Esophagus squamous epithelium (tissue), 5 donors: Measurements from ENCODE around the gene BICC1. TPM values are rescaled to one million over a fixed set of nuclear protein-coding genes. Genes with fewer than 3 reads are reported as not detected.

Experiments
- DNase-seq: peaks from one replicate; lab custom pipeline; 2025; lab: John Stamatoyannopoulos, UW
- H3K27ac ChIP-seq, 4 donors: fragments of 200-600 bp; sonication (generic); one replicate each; pipeline ENCODE4 v1.5.1; 2016 to 2019; ENCODE audit warnings: mild to moderate bottlenecking in 1 of 4
- H3K27me3 ChIP-seq, 4 donors: fragments of 200-600 bp; sonication (generic); 1 replicate in 3 of 4; 2 replicates in 1 of 4; pipeline versions ENCODE4 v1.5.1 to v1.6.0; 2017 to 2021; ENCODE audit warnings: antibody characterized with exemption in 1 of 4
- H3K36me3 ChIP-seq, 3 donors: fragments of 200-600 bp; sonication (generic); one replicate each; pipeline ENCODE4 v1.5.1; 2016 to 2019
- H3K4me1 ChIP-seq, 3 donors: fragments of 200-600 bp; sonication (generic); one replicate each; pipeline ENCODE4 v1.5.1; 2017 to 2019
- H3K4me3 ChIP-seq, 4 donors: fragments of 200-600 bp; sonication (generic); 1 replicate in 3 of 4; 2 replicates in 1 of 4; pipeline ENCODE4 v1.5.1; 2016 to 2019; ENCODE audit warnings: mild to moderate bottlenecking in 2 of 4, moderate library complexity in 1 of 4
- H3K9me3 ChIP-seq, 3 donors: fragments of 200-600 bp; sonication (generic); one replicate each; pipeline ENCODE4 v1.5.1; 2016 to 2019
- CTCF ChIP-seq, 6 experiments: fragments of 450-650 bp in 4 of 6; fragments of 200-600 bp in 2 of 6; sonication (generic) in 2 of 6; IDR thresholded peaks; one replicate each; pipeline ENCODE4 v1.5.1; 2016 to 2019; ENCODE audit warnings: antibody characterized with exemption in 6 of 6, mild to moderate bottlenecking in 4 of 6, moderate library complexity in 4 of 6
- POLR2A ChIP-seq, 4 donors: fragments of 450-650 bp; IDR thresholded peaks; one replicate each; pipeline ENCODE4 v1.6.1; 2017; ENCODE audit warnings: antibody characterized with exemption in 4 of 4, mild to moderate bottlenecking in 4 of 4, moderate library complexity in 3 of 4
- WGBS, 2 donors: methylation state at CpG; one replicate each; pipeline ENCODE4 v1.1.5; 2018; 5-methylcytosine and 5-hydroxymethylcytosine counted together
- intact Hi-C: fragments of 100-400 bp; cut with DNase I; formaldehyde crosslinking; loops from one replicate; pipeline ENCODE4 v1.15.0; 2022
- total RNA-seq, 4 donors: library from RNA; depleted of rRNA; stranded (reverse); fragments of >200 nt; gene quantifications; one replicate each; pipeline ENCODE4 v1.1.0, GENCODE V29; 2016
- donor health status: DM: yes; HTN: yes; CAD: no.

Gene BICC1
- total RNA-seq, 4 donors from 2014 or later: 0.11 to 8.2 (median 2.0) TPM

GRCh38 chr10:58577437-58577777, 64.7 kb downstream of the BICC1 start:
- no peaks in the 10 kb centered on the region for H3K27me3 ChIP-seq
- no peaks in the 10 kb centered on the region for H3K36me3 ChIP-seq
- peak overlapping the region in 1 of 4 donors; percentile 66 for H3K27ac ChIP-seq
- intact Hi-C loops: no loop called here
- H3K4me3 ChIP-seq: no peak overlapping the region
- peaks cover 0 to 6% (median 4%) of the 10 kb centered on the region in 3 donors for H3K4me1 ChIP-seq
- no peaks in the 10 kb centered on the region for H3K9me3 ChIP-seq
- no peak for DNase-seq
- TF ChIP-seq CTCF (IDR thresholded peaks at IDR 0.05) (no peak), POLR2A (IDR thresholded peaks at IDR 0.05) (no peak)

- TF ChIP-seq CTCF (IDR thresholded peaks at IDR 0.05): no peak
- no peak for TF ChIP-seq POLR2A (IDR thresholded peaks at IDR 0.05)
- Histone ChIP-seq H3K4me1 (peaks cover 0 to 6% (median 4%) of the 10 kb centered on the region in 3 donors), H3K27me3 (no peaks in the 10 kb centered on the region), H3K9me3 (no peaks in the 10 kb centered on the region), H3K36me3 (no peaks in the 10 kb centered on the region), H3K4me3 (no peak overlapping the region), H3K27ac (peak overlapping the region in 1 of 4 donors; percentile 14)
- intact Hi-C loops: no loop called here
- 79 to 85% methylated on average over 8 of the region's 8 CpGs for WGBS, 2 donors
- DNase-seq: no peak
Measured at GRCh38 chr10:58578366-58578765, 65.7 kb downstream of the BICC1 start.

GRCh38 chr10:58579011-58579655, 66.5 kb downstream of the BICC1 start:
- Histone ChIP-seq H3K4me1 (peaks cover 0 to 6% (median 4%) of the 10 kb centered on the region in 3 donors), H3K36me3 (no peaks in the 10 kb centered on the region), H3K4me3 (no peak overlapping the region), H3K9me3 (no peaks in the 10 kb centered on the region), H3K27ac (peak overlapping the region in 2 of 4 donors; percentile 14 to 26), H3K27me3 (no peaks in the 10 kb centered on the region)
- intact Hi-C loops: no loop called here
- no peak for TF ChIP-seq POLR2A (IDR thresholded peaks at IDR 0.05)
- no peak for TF ChIP-seq CTCF (IDR thresholded peaks at IDR 0.05)
- 86 to 90% methylated on average over 11 of the region's 11 CpGs for WGBS, 2 donors
- no peak for DNase-seq

GRCh38 chr10:58582045-58582444, 69.4 kb downstream of the BICC1 start:
- Histone ChIP-seq H3K4me3 (no peak overlapping the region), H3K27me3 (no peaks in the 10 kb centered on the region), H3K4me1 (peaks cover 0 to 2% (median 1%) of the 10 kb centered on the region in 3 donors), H3K9me3 (no peaks in the 10 kb centered on the region), H3K27ac (no peak overlapping the region), H3K36me3 (no peaks in the 10 kb centered on the region)
- intact Hi-C loops: no loop called here
- TF ChIP-seq POLR2A (IDR thresholded peaks at IDR 0.05) (no peak), CTCF (IDR thresholded peaks at IDR 0.05) (no peak)
- no peak for DNase-seq

- Histone ChIP-seq H3K9me3 (no peaks in the 10 kb centered on the region), H3K36me3 (no peaks in the 10 kb centered on the region), H3K4me1 (peaks cover 0 to 9% (median 0%) of the 10 kb centered on the region in 3 donors), H3K4me3 (no peak overlapping the region), H3K27ac (no peak overlapping the region), H3K27me3 (no peaks in the 10 kb centered on the region)
- TF ChIP-seq POLR2A (IDR thresholded peaks at IDR 0.05): no peak
- no peak for TF ChIP-seq CTCF (IDR thresholded peaks at IDR 0.05)
- intact Hi-C loops: no loop called here
- no peak for DNase-seq
- WGBS, 2 donors: 76 to 85% methylated on average over 2 of the region's 2 CpGs
Measured at GRCh38 chr10:58585435-58585834, 72.8 kb downstream of the BICC1 start.
